HEK293T (cell line): ENCODE data around the gene TFDP2.

Experiments
- ARNT ChIP-seq: fragments of 450-650 bp; IDR thresholded peaks from 2 replicates; pipeline ENCODE4 v1.6.1; 2017; ENCODE audit warnings: mild to moderate bottlenecking
- BHLHE40 ChIP-seq: fragments of 450-650 bp; IDR thresholded peaks from 2 replicates; pipeline ENCODE4 v1.6.1; 2016; ENCODE audit warnings: mild to moderate bottlenecking, moderate library complexity, borderline replicate concordance
- CTBP1 ChIP-seq: fragments of 450-650 bp; IDR thresholded peaks from 2 replicates; pipeline ENCODE4 v1.6.1; 2016; ENCODE audit warnings: borderline replicate concordance
- ELF4 ChIP-seq: fragments of 450-650 bp; IDR thresholded peaks from 2 replicates; pipeline ENCODE4 v1.6.1; 2017; ENCODE audit warnings: antibody characterized with exemption
- FOXK2 ChIP-seq: fragments of 450-650 bp; IDR thresholded peaks from 2 replicates; pipeline ENCODE4 v1.6.1; 2016; ENCODE audit warnings: mild to moderate bottlenecking
- FOXM1 ChIP-seq: fragments of 450-650 bp; IDR thresholded peaks from 2 replicates; pipeline ENCODE4 v1.6.1; 2017; ENCODE audit warnings: mild to moderate bottlenecking, borderline replicate concordance
- L3MBTL2 ChIP-seq: fragments of 450-650 bp; conservative IDR thresholded peaks from 2 replicates; pipeline ENCODE4 v1.6.1; 2016; ENCODE audit warnings: mild to moderate bottlenecking
- LEF1 ChIP-seq: fragments of 450-650 bp; IDR thresholded peaks from 2 replicates; pipeline ENCODE4 v1.6.1; 2017; ENCODE audit warnings: mild to moderate bottlenecking, borderline replicate concordance
- NFRKB ChIP-seq: fragments of 450-650 bp; IDR thresholded peaks from 2 replicates; pipeline ENCODE4 v1.6.1; 2016; ENCODE audit warnings: mild to moderate bottlenecking, moderate library complexity
- PKNOX1 ChIP-seq: fragments of 450-650 bp; IDR thresholded peaks from 2 replicates; pipeline ENCODE4 v1.6.1; 2016
- SP1 ChIP-seq: fragments of 450-650 bp; IDR thresholded peaks from 2 replicates; pipeline ENCODE4 v1.6.1; 2017
- SUZ12 ChIP-seq: fragments of 450-650 bp; IDR thresholded peaks from 2 replicates; pipeline ENCODE4 v1.6.1; 2016; ENCODE audit warnings: mild to moderate bottlenecking
- TARDBP ChIP-seq: fragments of 450-650 bp; IDR thresholded peaks from 2 replicates; pipeline ENCODE4 v1.6.1; 2016

- TF ChIP-seq BHLHE40 (no peak), CTBP1 (no peak), FOXK2 (no peak), LEF1 (no peak), SUZ12 (no peak), SP1 (no peak), FOXM1 (no peak), ELF4 (no peak), TARDBP (no peak), PKNOX1 (no peak), ARNT (no peak), L3MBTL2 (no peak), NFRKB (no peak)
Observed at GRCh38 chr3:141915766-141916165, 233.6 kb downstream of the TFDP2 start.
